ENCODE results near the gene CEMP1. TPM values are rescaled to one million over a fixed set of nuclear protein-coding genes. Genes with fewer than 3 reads are reported as not detected.

CEMP1 gene
- total RNA-seq, 2 experiments from 2014 or later: not detected

GRCh38 chr16:2496223-2497115, 34.7 kb downstream of the CEMP1 start:
- Mint-ChIP-seq H3K27me3 (ENCODE audit: low read depth) (no peaks in the 10 kb centered on the region), H3K9me3 (ENCODE audit: insufficient read depth) (no peaks in the 10 kb centered on the region), H3K4me3 (no peak overlapping the region), H3K4me1 (ENCODE audit: low read depth) (no peaks in the 10 kb centered on the region), H3K27ac (no peak overlapping the region), H3K36me3 (ENCODE audit: low read depth) (peaks cover 7% of the 10 kb centered on the region)
- no peak for ATAC-seq
- ChIA-PET CTCF (interaction anchor here (0.6 to 1.3 kb wide), 2 partner anchors 13 to 227 kb away, joined by 3 read pairs; no protein-coding TSS in a partner anchor), POLR2A (interaction anchor here (0.6 kb wide), 1 partner anchor 17 kb away, joined by 3 read pairs; no protein-coding TSS in a partner anchor)
- DNase-seq: no peak

GRCh38 chr16:2495041-2495440, 36.2 kb downstream of the CEMP1 start:
- no peak for DNase-seq
- ChIA-PET POLR2A (no interaction called here), CTCF (no interaction called here)
- peaks cover 7% of the 10 kb centered on the region for H3K36me3 Mint-ChIP-seq (ENCODE audit: low read depth)
- H3K4me3 Mint-ChIP-seq: no peak overlapping the region
- H3K27ac Mint-ChIP-seq: no peak overlapping the region
- H3K9me3 Mint-ChIP-seq (ENCODE audit: insufficient read depth): no peaks in the 10 kb centered on the region
- H3K4me1 Mint-ChIP-seq (ENCODE audit: low read depth): no peaks in the 10 kb centered on the region
- H3K27me3 Mint-ChIP-seq (ENCODE audit: low read depth): no peaks in the 10 kb centered on the region
- ATAC-seq: no peak

GRCh38 chr16:2494616-2495015, 36.6 kb downstream of the CEMP1 start:
- ChIA-PET CTCF (no interaction called here), POLR2A (interaction anchor here (1.7 kb wide), 1 partner anchor 18 kb away, joined by 4 read pairs; no protein-coding TSS in a partner anchor)
- no peak for DNase-seq
- ATAC-seq: no peak
- Mint-ChIP-seq H3K27ac (no peak overlapping the region), H3K36me3 (ENCODE audit: low read depth) (peaks cover 7% of the 10 kb centered on the region), H3K4me3 (no peak overlapping the region), H3K27me3 (ENCODE audit: low read depth) (no peaks in the 10 kb centered on the region), H3K9me3 (ENCODE audit: insufficient read depth) (no peaks in the 10 kb centered on the region), H3K4me1 (ENCODE audit: low read depth) (no peaks in the 10 kb centered on the region)

- no peaks in the 10 kb centered on the region for H3K27me3 Mint-ChIP-seq (ENCODE audit: low read depth)
- H3K9me3 Mint-ChIP-seq (ENCODE audit: insufficient read depth): no peaks in the 10 kb centered on the region
- H3K4me1 Mint-ChIP-seq (ENCODE audit: low read depth): no peaks in the 10 kb centered on the region
- CTCF ChIA-PET: no interaction called here
- H3K27ac Mint-ChIP-seq: no peak overlapping the region
- DNase-seq (no peak), ATAC-seq (no peak)
- H3K36me3 Mint-ChIP-seq (ENCODE audit: low read depth): peaks cover 7% of the 10 kb centered on the region
- POLR2A ChIA-PET: interaction anchor here (0.6 to 1.7 kb wide), 2 partner anchors 19 to 709 kb away, joined by 3 to 4 read pairs; no protein-coding TSS in a partner anchor
- H3K4me3 Mint-ChIP-seq: no peak overlapping the region
Measured at GRCh38 chr16:2493605-2494004, 37.6 kb downstream of the CEMP1 start.

- POLR2A ChIA-PET: no interaction called here
- ATAC-seq (no peak), DNase-seq (no peak)
- Mint-ChIP-seq H3K4me1 (ENCODE audit: low read depth) (peaks cover 10% of the 10 kb centered on the region), H3K36me3 (ENCODE audit: low read depth) (peaks cover 3% of the 10 kb centered on the region), H3K4me3 (no peak overlapping the region), H3K9me3 (ENCODE audit: insufficient read depth) (no peaks in the 10 kb centered on the region), H3K27me3 (ENCODE audit: low read depth) (no peaks in the 10 kb centered on the region), H3K27ac (no peak overlapping the region)
- CTCF ChIA-PET: interaction anchor here (2.0 kb wide), 1 partner anchor 9 kb away, joined by 6 read pairs; no protein-coding TSS in a partner anchor
Measured at GRCh38 chr16:2492292-2492691, 38.9 kb downstream of the CEMP1 start.

- H3K27ac Mint-ChIP-seq: no peak overlapping the region
- POLR2A ChIA-PET: no interaction called here
- H3K4me1 Mint-ChIP-seq (ENCODE audit: low read depth): peaks cover 25% of the 10 kb centered on the region
- no peaks in the 10 kb centered on the region for H3K9me3 Mint-ChIP-seq (ENCODE audit: insufficient read depth)
- CTCF ChIA-PET: interaction anchor here (2.0 to 4.4 kb wide), 2 partner anchors 10 to 11 kb away, joined by 6 to 27 read pairs; no protein-coding TSS in a partner anchor
- no peak for DNase-seq
- H3K4me3 Mint-ChIP-seq: no peak overlapping the region
- peaks cover 4% of the 10 kb centered on the region for H3K36me3 Mint-ChIP-seq (ENCODE audit: low read depth)
- H3K27me3 Mint-ChIP-seq (ENCODE audit: low read depth): no peaks in the 10 kb centered on the region
- ATAC-seq: no peak
Measured at GRCh38 chr16:2490190-2491105, 40.8 kb downstream of the CEMP1 start.

- peaks cover 27% of the 10 kb centered on the region for H3K4me1 Mint-ChIP-seq (ENCODE audit: low read depth)
- no peaks in the 10 kb centered on the region for H3K9me3 Mint-ChIP-seq (ENCODE audit: insufficient read depth)
- ATAC-seq (no peak), DNase-seq (no peak)
- CTCF ChIA-PET: interaction anchor here (4.4 kb wide), 1 partner anchor 11 kb away, joined by 27 read pairs; no protein-coding TSS in a partner anchor
- H3K4me3 Mint-ChIP-seq: no peak overlapping the region
- H3K27me3 Mint-ChIP-seq (ENCODE audit: low read depth): no peaks in the 10 kb centered on the region
- POLR2A ChIA-PET: no interaction called here
- H3K36me3 Mint-ChIP-seq (ENCODE audit: low read depth): peaks cover 4% of the 10 kb centered on the region
- no peak overlapping the region for H3K27ac Mint-ChIP-seq
Measured at GRCh38 chr16:2489581-2489980, 41.6 kb downstream of the CEMP1 start.

GRCh38 chr16:2487903-2488531, 43.2 kb downstream of the CEMP1 start:
- ATAC-seq (no peak), DNase-seq (no peak)
- POLR2A ChIA-PET: interaction anchor here (1.2 kb wide), 1 partner anchor 14 kb away, joined by 4 read pairs; the partner anchor contains the start of gene TBC1D24
- Mint-ChIP-seq H3K4me3 (no peak overlapping the region), H3K27me3 (ENCODE audit: low read depth) (no peaks in the 10 kb centered on the region), H3K27ac (no peak overlapping the region), H3K9me3 (ENCODE audit: insufficient read depth) (no peaks in the 10 kb centered on the region), H3K36me3 (ENCODE audit: low read depth) (peaks cover 4% of the 10 kb centered on the region), H3K4me1 (ENCODE audit: low read depth) (peaks cover 27% of the 10 kb centered on the region)
- CTCF ChIA-PET: interaction anchor here (0.8 to 4.4 kb wide), 6 partner anchors 13 to 236 kb away, joined by 3 to 27 read pairs (median 4); partner anchors contain the start of genes CCNF and TBC1D24

GRCh38 chr16:2487517-2487842, 43.7 kb downstream of the CEMP1 start:
- DNase-seq (no peak), ATAC-seq (no peak)
- H3K27ac Mint-ChIP-seq: peak overlapping the region; percentile 65
- H3K4me3 Mint-ChIP-seq: peak overlapping the region; percentile 22
- H3K27me3 Mint-ChIP-seq (ENCODE audit: low read depth): no peaks in the 10 kb centered on the region
- CTCF ChIA-PET: interaction anchor here (1.4 to 4.4 kb wide), 2 partner anchors 13 to 236 kb away, joined by 3 to 27 read pairs; no protein-coding TSS in a partner anchor
- POLR2A ChIA-PET: no interaction called here
- H3K36me3 Mint-ChIP-seq (ENCODE audit: low read depth): peaks cover 4% of the 10 kb centered on the region
- peaks cover 27% of the 10 kb centered on the region for H3K4me1 Mint-ChIP-seq (ENCODE audit: low read depth)
- H3K9me3 Mint-ChIP-seq (ENCODE audit: insufficient read depth): no peaks in the 10 kb centered on the region

- H3K27ac Mint-ChIP-seq: peak overlapping the region; percentile 65
- CTCF ChIA-PET: interaction anchor here (0.7 to 4.4 kb wide), 8 partner anchors 14 to 331 kb away, joined by 3 to 27 read pairs (median 3); partner anchors contain the start of genes ABCA3, TEDC2 and TRAF7
Measured at GRCh38 chr16:2486645-2487516, 44.3 kb downstream of the CEMP1 start.

More at GRCh38 chr16:2486645-2487516, 44.3 kb downstream of the CEMP1 start:
- peak overlapping the region; percentile 22 for H3K4me3 Mint-ChIP-seq
- ATAC-seq (peak; percentile 92), DNase-seq (peak; percentile 80)
- H3K9me3 Mint-ChIP-seq (ENCODE audit: insufficient read depth): no peaks in the 10 kb centered on the region
- POLR2A ChIA-PET: interaction anchor here (1.1 kb wide), 1 partner anchor 27 kb away, joined by 4 read pairs; the partner anchor contains the start of gene ATP6V0C
- peaks cover 4% of the 10 kb centered on the region for H3K36me3 Mint-ChIP-seq (ENCODE audit: low read depth)
- no peaks in the 10 kb centered on the region for H3K27me3 Mint-ChIP-seq (ENCODE audit: low read depth)
- H3K4me1 Mint-ChIP-seq (ENCODE audit: low read depth): peaks cover 27% of the 10 kb centered on the region

Measured in activated CD8-positive, alpha-beta T cell treated with anti-CD3 and anti-CD28 coated beads, Interleukin-2, amount 10 ng/mL, durations not matched to agents 7 days and 5 days (primary cell).